GM10248 (cell line): ENCODE results near the gene HNRNPC.

Source experiments
- CTCF ChIA-PET: fragments of 300-600 bp; sonication (Branson Sonifier 250); formaldehyde crosslinking; extraction: SDS; loops from one replicate; lab custom pipeline; 2021; ENCODE audit warnings: antibody characterized with exemption; lab: Yijun Ruan, JAX
- POLR2A ChIA-PET: fragments of 350-650 bp; sonication (Branson Sonifier 250); formaldehyde crosslinking; extraction: SDS; loops from one replicate; lab custom pipeline; 2020; ENCODE audit warnings: antibody characterized with exemption; lab: Yijun Ruan, JAX
- DNase-seq: peaks from one replicate; pipeline ENCODE4 v3.0.0; 2012; ENCODE audit errors: extremely low spot score
- TF ChIP-seq, protein P1 (sequence below): IDR thresholded peaks from 2 replicates; pipeline ENCODE4 v1.5.1; 2012; ENCODE audit warnings: mild to moderate bottlenecking, low read depth; ENCODE audit errors: extremely low read depth, missing control alignments, control extremely low read depth

Gene HNRNPC

GRCh38 chr14:21269252-21270046 lies at the start of gene HNRNPC:
Gene HNRNPC, minus strand, starts transcription at chr14:21269442. Its CDS starts 35,249 bp downstream, at chr14:21234193.
- POLR2A ChIA-PET: interaction anchor here (0.6 to 0.7 kb wide), 2 partner anchors 10 to 51 kb away, joined by 3 to 8 read pairs; no protein-coding TSS in a partner anchor
- peak; percentile 96 for DNase-seq
- TF ChIP-seq, protein P1, sequence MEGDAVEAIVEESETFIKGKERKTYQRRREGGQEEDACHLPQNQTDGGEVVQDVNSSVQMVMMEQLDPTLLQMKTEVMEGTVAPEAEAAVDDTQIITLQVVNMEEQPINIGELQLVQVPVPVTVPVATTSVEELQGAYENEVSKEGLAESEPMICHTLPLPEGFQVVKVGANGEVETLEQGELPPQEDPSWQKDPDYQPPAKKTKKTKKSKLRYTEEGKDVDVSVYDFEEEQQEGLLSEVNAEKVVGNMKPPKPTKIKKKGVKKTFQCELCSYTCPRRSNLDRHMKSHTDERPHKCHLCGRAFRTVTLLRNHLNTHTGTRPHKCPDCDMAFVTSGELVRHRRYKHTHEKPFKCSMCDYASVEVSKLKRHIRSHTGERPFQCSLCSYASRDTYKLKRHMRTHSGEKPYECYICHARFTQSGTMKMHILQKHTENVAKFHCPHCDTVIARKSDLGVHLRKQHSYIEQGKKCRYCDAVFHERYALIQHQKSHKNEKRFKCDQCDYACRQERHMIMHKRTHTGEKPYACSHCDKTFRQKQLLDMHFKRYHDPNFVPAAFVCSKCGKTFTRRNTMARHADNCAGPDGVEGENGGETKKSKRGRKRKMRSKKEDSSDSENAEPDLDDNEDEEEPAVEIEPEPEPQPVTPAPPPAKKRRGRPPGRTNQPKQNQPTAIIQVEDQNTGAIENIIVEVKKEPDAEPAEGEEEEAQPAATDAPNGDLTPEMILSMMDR: no peak
- CTCF ChIA-PET: no interaction called here

DNA sequence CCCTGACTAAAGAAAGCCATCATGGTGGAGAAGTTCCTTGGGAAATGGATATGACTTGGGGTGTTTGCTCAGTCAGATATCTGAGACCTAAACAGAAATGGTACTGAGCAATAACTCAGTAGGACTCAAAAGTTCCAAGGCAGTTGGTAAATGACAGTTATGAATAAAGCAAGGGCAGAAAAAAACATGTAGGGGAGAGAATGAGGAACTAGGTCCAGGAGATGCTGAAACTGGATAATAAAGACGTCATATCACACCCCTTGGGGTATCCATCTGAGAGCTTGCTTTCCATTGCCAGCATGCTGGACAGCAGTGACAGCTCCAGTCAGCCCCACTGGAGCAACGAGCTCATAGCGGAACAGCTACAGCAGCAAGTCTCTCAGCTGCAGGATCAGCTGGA lies 48.2 kb upstream of the HNRNPC start:
- TF ChIP-seq, protein P1: no peak
- peak; percentile 49 for DNase-seq
- ChIA-PET CTCF (interaction anchor here (0.8 to 2.0 kb wide), 2 partner anchors 19 to 29 kb away, joined by 3 to 5 read pairs; no protein-coding TSS in a partner anchor), POLR2A (interaction anchor here (1.2 kb wide), 1 partner anchor 9 kb away, joined by 8 read pairs; no protein-coding TSS in a partner anchor)

GRCh38 chr14:21313512-21313911 lies 44.3 kb upstream of the HNRNPC start:
- TF ChIP-seq, protein P1: no peak
- POLR2A ChIA-PET: no interaction called here
- CTCF ChIA-PET: interaction anchor here (0.7 to 1.3 kb wide), 2 partner anchors 12 to 32 kb away, joined by 3 read pairs; no protein-coding TSS in a partner anchor
- no peak for DNase-seq

DNA sequence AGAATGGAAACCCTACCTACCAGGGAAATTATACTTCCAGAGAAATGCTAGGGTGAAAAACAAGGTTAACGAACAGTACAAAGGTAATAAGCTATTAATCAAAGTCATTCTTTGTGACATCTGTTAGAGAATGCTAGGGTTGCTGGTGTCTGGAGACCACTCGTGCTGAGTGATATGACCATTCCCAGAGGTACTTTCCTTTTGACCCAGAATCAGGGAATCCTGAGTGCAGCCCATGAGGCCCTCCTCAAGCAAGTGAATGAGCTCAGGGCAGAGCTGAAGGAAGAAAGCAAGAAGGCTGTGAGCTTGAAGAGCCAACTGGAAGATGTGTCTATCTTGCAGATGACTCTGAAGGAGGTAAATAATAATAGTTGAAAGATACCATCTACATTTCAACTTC lies 42.4 kb upstream of the HNRNPC start:
- TF ChIP-seq, protein P1: no peak
- DNase-seq: no peak
- CTCF ChIA-PET: interaction anchor here (0.9 to 1.4 kb wide), 6 partner anchors 8 to 245 kb away, joined by 3 to 5 read pairs (median 4); no protein-coding TSS in a partner anchor
- POLR2A ChIA-PET: no interaction called here

GRCh38 chr14:21309956-21310355 lies 40.7 kb upstream of the HNRNPC start:
- TF ChIP-seq, protein P1: no peak
- POLR2A ChIA-PET: interaction anchor here (0.5 kb wide), 1 partner anchor 288 kb away, joined by 7 read pairs; no protein-coding TSS in a partner anchor
- DNase-seq: no peak
- CTCF ChIA-PET: interaction anchor here (1.3 to 1.4 kb wide), 2 partner anchors 10 to 47 kb away, joined by 3 read pairs; no protein-coding TSS in a partner anchor

GRCh38 chr14:21309238-21309636 lies 40.0 kb upstream of the HNRNPC start:
- ChIA-PET POLR2A (interaction anchor here (0.5 to 1.0 kb wide), 2 partner anchors 128 to 287 kb away, joined by 4 to 7 read pairs; no protein-coding TSS in a partner anchor), CTCF (interaction anchor here (0.9 to 2.3 kb wide), 6 partner anchors 11 to 167 kb away, joined by 3 to 6 read pairs (median 3); no protein-coding TSS in a partner anchor)
- TF ChIP-seq, protein P1: no peak
- no peak for DNase-seq
